Ectodermal cell (in vitro differentiated cells): ENCODE results near the gene FAM83F.
"Not testable (repeated sequence)": the region's sequence is repeated elsewhere in the genome, so short reads cannot be mapped to it uniquely, and the experiment has no call there.

ENCODE experiments used
- H3K27ac ChIP-seq: 2 replicates; pipeline ENCODE4 v1.7.0; 2013; ENCODE audit warnings: mild to moderate bottlenecking, low read depth, low read length; ENCODE audit not compliant: insufficient read depth, poor library complexity, severe bottlenecking
- H3K27me3 ChIP-seq: 2 replicates; pipeline ENCODE4 v1.7.0; 2013; ENCODE audit warnings: mild to moderate bottlenecking, low read length; ENCODE audit not compliant: insufficient read depth, control insufficient read depth, poor library complexity, severe bottlenecking
- H3K36me3 ChIP-seq: one replicate; pipeline ENCODE4 v1.7.0; 2013; ENCODE audit warnings: low read length; ENCODE audit not compliant: control insufficient read depth, insufficient read depth
- H3K4me1 ChIP-seq: one replicate; pipeline ENCODE4 v1.7.0; 2013; ENCODE audit warnings: low read length; ENCODE audit not compliant: control insufficient read depth, insufficient read depth
- H3K4me3 ChIP-seq: 2 replicates; pipeline ENCODE4 v1.7.0; 2013; ENCODE audit warnings: low read depth, low read length, control low read depth; ENCODE audit not compliant: insufficient read depth
- H3K9me3 ChIP-seq: 2 replicates; pipeline ENCODE4 v1.7.0; 2013; ENCODE audit warnings: mild to moderate bottlenecking, low read length, moderate library complexity; ENCODE audit not compliant: control insufficient read depth
- WGBS, 2 experiments: methylation state at CpG; one replicate each; pipeline ENCODE4 v1.1.7; 2013; ENCODE audit warnings: missing lambda C conversion rate in 2 of 2; 5-methylcytosine and 5-hydroxymethylcytosine counted together

FAM83F gene

GRCh38 chr22:40015358-40015976 lies 20.7 kb downstream of the FAM83F start:
- no peaks in the 10 kb centered on the region for H3K27me3 ChIP-seq
- no peak overlapping the region for H3K27ac ChIP-seq
- no peaks in the 10 kb centered on the region for H3K9me3 ChIP-seq
- no peaks in the 10 kb centered on the region for H3K36me3 ChIP-seq
- WGBS, 2 experiments = 92% methylated on average over 10 of the region's 10 CpGs
- peaks cover 5% of the 10 kb centered on the region for H3K4me1 ChIP-seq
- no peak overlapping the region for H3K4me3 ChIP-seq

GRCh38 chr22:40018051-40018450 lies 23.3 kb downstream of the FAM83F start:
- H3K4me3 ChIP-seq = no peak overlapping the region
- WGBS, 2 experiments = 93% methylated on average over 6 of the region's 6 CpGs
- no peaks in the 10 kb centered on the region for H3K27me3 ChIP-seq
- peaks cover under 1% of the 10 kb centered on the region for H3K4me1 ChIP-seq
- no peak overlapping the region for H3K27ac ChIP-seq
- no peaks in the 10 kb centered on the region for H3K9me3 ChIP-seq
- no peaks in the 10 kb centered on the region for H3K36me3 ChIP-seq

- no peaks in the 10 kb centered on the region for H3K9me3 ChIP-seq
- 96% methylated on average over 9 of the region's 9 CpGs for WGBS, 2 experiments
- H3K27me3 ChIP-seq = no peaks in the 10 kb centered on the region
Measured at GRCh38 chr22:40019100-40019499, 24.3 kb downstream of the FAM83F start.

GRCh38 chr22:40020956-40021355 lies 26.2 kb downstream of the FAM83F start:
- H3K4me3 ChIP-seq = no peak overlapping the region
- 93% methylated on average over 7 of the region's 7 CpGs for WGBS, 2 experiments
- H3K36me3 ChIP-seq = no peaks in the 10 kb centered on the region
- no peak overlapping the region for H3K27ac ChIP-seq
- H3K27me3 ChIP-seq = no peaks in the 10 kb centered on the region
- no peaks in the 10 kb centered on the region for H3K9me3 ChIP-seq
- peaks cover 13% of the 10 kb centered on the region for H3K4me1 ChIP-seq

More at GRCh38 chr22:40019100-40019499, 24.3 kb downstream of the FAM83F start:
- Histone ChIP-seq H3K27ac (no peak overlapping the region), H3K36me3 (no peaks in the 10 kb centered on the region), H3K4me1 (peaks cover 7% of the 10 kb centered on the region), H3K4me3 (no peak overlapping the region)

GRCh38 chr22:40021401-40022000 lies 26.7 kb downstream of the FAM83F start:
- Histone ChIP-seq H3K4me1 (peaks cover 13% of the 10 kb centered on the region), H3K4me3 (no peak overlapping the region), H3K27me3 (no peaks in the 10 kb centered on the region), H3K9me3 (no peaks in the 10 kb centered on the region), H3K36me3 (no peaks in the 10 kb centered on the region), H3K27ac (no peak overlapping the region)
- WGBS, 2 experiments = 95 to 96% methylated on average over 34 of the region's 34 CpGs

- WGBS, 2 experiments = 92 to 93% methylated on average over 11 of the region's 11 CpGs
- no peak overlapping the region for H3K4me3 ChIP-seq
- H3K4me1 ChIP-seq = peaks cover 13% of the 10 kb centered on the region
- H3K27me3 ChIP-seq = no peaks in the 10 kb centered on the region
- H3K9me3 ChIP-seq = no peaks in the 10 kb centered on the region
- H3K36me3 ChIP-seq = no peaks in the 10 kb centered on the region
- no peak overlapping the region for H3K27ac ChIP-seq
Measured at GRCh38 chr22:40022536-40023240, 27.9 kb downstream of the FAM83F start.

- 72 to 77% methylated on average over 16 of the region's 16 CpGs for WGBS, 2 experiments
- Histone ChIP-seq H3K27ac (no peak overlapping the region), H3K36me3 (no peaks in the 10 kb centered on the region), H3K4me3 (no peak overlapping the region), H3K27me3 (no peaks in the 10 kb centered on the region), H3K9me3 (no peaks in the 10 kb centered on the region), H3K4me1 (peaks cover 13% of the 10 kb centered on the region)
Measured at GRCh38 chr22:40023341-40023841, 28.6 kb downstream of the FAM83F start.

GRCh38 chr22:40024201-40025061 lies 29.7 kb downstream of the FAM83F start:
- 41 to 42% methylated on average over 16 of the region's 16 CpGs for WGBS, 2 experiments
- H3K9me3 ChIP-seq = no peaks in the 10 kb centered on the region

GRCh38 chr22:40025062-40025379 lies 30.3 kb downstream of the FAM83F start:
- WGBS, 2 experiments = 49% methylated on average over 5 of the region's 5 CpGs
- H3K9me3 ChIP-seq, H3K4me3 ChIP-seq, H3K27ac ChIP-seq, H3K36me3 ChIP-seq, H3K27me3 ChIP-seq: not testable (repeated sequence)
- peaks cover 16% of the 10 kb centered on the region for H3K4me1 ChIP-seq

More at GRCh38 chr22:40024201-40025061, 29.7 kb downstream of the FAM83F start:
- Histone ChIP-seq H3K4me1 (peaks cover 13% of the 10 kb centered on the region), H3K27me3 (no peaks in the 10 kb centered on the region), H3K27ac (no peak overlapping the region), H3K36me3 (no peaks in the 10 kb centered on the region), H3K4me3 (no peak overlapping the region)

- Histone ChIP-seq H3K36me3 (no peaks in the 10 kb centered on the region), H3K4me3 (no peak overlapping the region), H3K27me3 (no peaks in the 10 kb centered on the region), H3K9me3 (no peaks in the 10 kb centered on the region), H3K4me1 (peaks cover 24% of the 10 kb centered on the region), H3K27ac (no peak overlapping the region)
- 94 to 95% methylated on average over 10 of the region's 10 CpGs for WGBS, 2 experiments
Measured at GRCh38 chr22:40025856-40026255, 31.1 kb downstream of the FAM83F start.
